ENCODE measurements around the gene ST14. TPM values are rescaled to one million over a fixed set of nuclear protein-coding genes. Genes with fewer than 3 reads are reported as not detected.

Gene ST14
- total and polyA plus RNA-seq, 12 donors, result 0.17 to 41.0 (median 10.4) TPM

DNA sequence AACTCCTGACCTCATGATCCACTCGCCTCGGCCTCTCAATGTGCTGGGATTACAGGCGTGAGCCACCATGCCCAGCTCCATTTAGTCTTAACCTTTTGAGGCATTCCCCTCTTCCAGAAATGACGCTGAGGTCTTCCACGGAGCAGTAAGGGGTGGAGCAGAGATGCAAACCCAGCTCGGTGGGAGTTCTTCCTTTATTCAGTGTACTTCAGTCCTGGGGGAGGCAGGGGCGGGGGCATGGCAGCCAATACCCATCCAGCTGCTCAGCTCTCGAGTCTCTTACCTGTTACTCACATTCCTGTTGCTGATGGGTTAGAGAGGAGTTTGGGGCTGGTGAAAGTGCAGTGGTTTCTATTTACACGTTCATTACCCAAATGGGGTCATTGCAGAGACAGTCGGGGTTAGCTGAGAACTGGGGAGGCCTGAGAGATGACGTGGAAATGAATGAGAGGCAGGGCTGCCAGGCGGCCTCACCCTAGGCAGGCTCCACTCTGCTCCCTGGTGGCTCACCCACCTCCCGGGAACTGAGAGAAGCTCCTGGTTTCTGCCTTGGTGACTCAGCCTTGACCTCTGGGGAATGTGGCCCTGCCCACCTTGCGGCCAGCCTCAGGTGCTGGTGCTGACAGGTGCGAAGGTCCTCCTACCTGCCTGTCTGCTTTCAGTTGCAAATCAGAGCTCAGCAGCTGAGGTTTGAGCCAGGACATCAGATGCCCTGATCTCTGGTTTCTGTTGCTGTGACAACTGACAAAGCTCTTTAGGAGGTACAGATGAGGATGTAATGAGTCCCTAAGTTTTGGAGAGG, 13.4 kb upstream of the ST14 start:
- TF ChIP-seq POLR2A (IDR thresholded peaks at IDR 0.05), result no peak
- TF ChIP-seq, protein P1, sequence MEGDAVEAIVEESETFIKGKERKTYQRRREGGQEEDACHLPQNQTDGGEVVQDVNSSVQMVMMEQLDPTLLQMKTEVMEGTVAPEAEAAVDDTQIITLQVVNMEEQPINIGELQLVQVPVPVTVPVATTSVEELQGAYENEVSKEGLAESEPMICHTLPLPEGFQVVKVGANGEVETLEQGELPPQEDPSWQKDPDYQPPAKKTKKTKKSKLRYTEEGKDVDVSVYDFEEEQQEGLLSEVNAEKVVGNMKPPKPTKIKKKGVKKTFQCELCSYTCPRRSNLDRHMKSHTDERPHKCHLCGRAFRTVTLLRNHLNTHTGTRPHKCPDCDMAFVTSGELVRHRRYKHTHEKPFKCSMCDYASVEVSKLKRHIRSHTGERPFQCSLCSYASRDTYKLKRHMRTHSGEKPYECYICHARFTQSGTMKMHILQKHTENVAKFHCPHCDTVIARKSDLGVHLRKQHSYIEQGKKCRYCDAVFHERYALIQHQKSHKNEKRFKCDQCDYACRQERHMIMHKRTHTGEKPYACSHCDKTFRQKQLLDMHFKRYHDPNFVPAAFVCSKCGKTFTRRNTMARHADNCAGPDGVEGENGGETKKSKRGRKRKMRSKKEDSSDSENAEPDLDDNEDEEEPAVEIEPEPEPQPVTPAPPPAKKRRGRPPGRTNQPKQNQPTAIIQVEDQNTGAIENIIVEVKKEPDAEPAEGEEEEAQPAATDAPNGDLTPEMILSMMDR (IDR thresholded peaks at IDR 0.05), result peak in 2 of 6 experiments; percentile 13 to 15
- peaks cover 26 to 28% of the 10 kb centered on the region in 2 donors for H3K4me1 ChIP-seq (replicated peaks in 1 of 2)
- H3K27ac ChIP-seq, result peak overlapping the region in 3 of 5 donors; percentile 55 to 88 (median 58)
- peaks cover 0 to 21% of the 10 kb centered on the region in 2 donors for H3K36me3 ChIP-seq (replicated peaks in 1 of 2)
- no peak overlapping the region for H3K4me3 ChIP-seq
- peak in 5 of 7 donors; percentile 43 to 73 (median 52) for DNase-seq
- no peaks in the 10 kb centered on the region for H3K9me3 ChIP-seq (replicated peaks in 1 of 3)
- intact Hi-C loops (cut with DNase I), result no loop called here
- 66 to 77% (median 73%) methylated on average over 13 to 15 of the region's 15 CpGs for WGBS, 4 donors
- H3K27me3 ChIP-seq, result no peaks in the 10 kb centered on the region

DNA sequence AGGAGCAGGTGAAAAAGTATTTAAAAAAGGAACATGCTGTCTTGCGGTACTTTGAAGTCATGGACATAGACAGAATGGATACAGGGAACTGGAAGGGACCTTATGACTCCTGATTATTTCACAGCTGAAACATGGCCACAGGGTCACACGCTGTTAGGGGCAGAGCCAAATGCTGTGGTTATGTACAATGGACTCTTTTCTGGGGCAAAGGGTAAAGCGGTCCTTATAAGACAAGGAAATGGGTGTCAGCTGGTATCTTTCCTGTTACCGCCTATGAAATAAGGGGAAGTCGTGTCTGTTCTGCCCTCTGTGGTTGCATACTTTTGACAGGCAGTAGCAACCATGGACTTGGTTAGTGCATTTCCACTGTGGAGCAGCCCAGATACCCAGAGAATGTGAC, 12.8 kb upstream of the ST14 start:
- H3K27me3 ChIP-seq, result no peaks in the 10 kb centered on the region
- H3K27ac ChIP-seq, result peak overlapping the region in 3 of 5 donors; percentile 55 to 88 (median 58)
- H3K9me3 ChIP-seq (replicated peaks in 1 of 3), result no peaks in the 10 kb centered on the region
- intact Hi-C loops (cut with DNase I), result no loop called here
- H3K4me3 ChIP-seq, result no peak overlapping the region
- peaks cover 0 to 15% of the 10 kb centered on the region in 2 donors for H3K36me3 ChIP-seq (replicated peaks in 1 of 2)
- peaks cover 25 to 26% of the 10 kb centered on the region in 2 donors for H3K4me1 ChIP-seq (replicated peaks in 1 of 2)
- TF ChIP-seq POLR2A (IDR thresholded peaks at IDR 0.05), result no peak
- TF ChIP-seq, protein P1 (IDR thresholded peaks at IDR 0.05), result no peak
- peak in 5 of 7 donors; percentile 46 to 70 (median 52) for DNase-seq
- WGBS, 4 donors, result 54 to 77% (median 63%) methylated on average over 5 of the region's 5 CpGs

DNA sequence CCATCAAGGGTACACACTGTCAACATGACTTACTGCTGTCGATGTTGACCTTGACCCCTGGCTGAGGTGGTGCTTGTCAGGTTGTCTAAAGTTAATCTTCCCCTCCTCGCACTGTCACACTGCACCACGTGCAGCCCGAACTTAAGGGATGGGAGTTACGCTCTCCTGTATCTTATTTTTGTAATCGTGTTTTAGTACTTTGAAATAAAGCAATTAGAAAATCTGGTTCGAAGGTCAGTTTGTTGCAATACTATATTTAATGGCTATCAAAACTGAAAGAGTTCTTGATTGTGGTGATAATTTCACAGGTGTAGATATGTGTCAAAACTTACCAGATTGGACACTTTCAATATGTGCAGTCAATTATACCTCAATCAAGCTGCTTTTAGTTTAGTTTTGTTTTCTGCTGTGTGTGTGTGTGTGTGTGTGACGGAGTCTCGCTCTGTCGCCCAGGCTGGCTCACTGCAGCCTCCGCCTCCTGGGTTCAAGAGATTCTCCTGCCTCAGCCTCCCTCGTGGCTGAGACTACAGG, 10.7 kb upstream of the ST14 start:
- Histone ChIP-seq H3K27ac (no peak overlapping the region), H3K36me3 (replicated peaks in 1 of 2) (peaks cover 0 to 2% of the 10 kb centered on the region in 2 donors), H3K4me1 (replicated peaks in 1 of 2) (peaks cover 15 to 19% of the 10 kb centered on the region in 2 donors), H3K4me3 (no peak overlapping the region), H3K27me3 (no peaks in the 10 kb centered on the region), H3K9me3 (replicated peaks in 1 of 3) (no peaks in the 10 kb centered on the region)
- WGBS, 4 donors, result 90 to 94% (median 93%) methylated on average over 12 of the region's 12 CpGs
- intact Hi-C loops (cut with DNase I), result no loop called here
- TF ChIP-seq, protein P1 (IDR thresholded peaks at IDR 0.05), result no peak
- TF ChIP-seq POLR2A (IDR thresholded peaks at IDR 0.05), result no peak
- DNase-seq, result no peak

DNA sequence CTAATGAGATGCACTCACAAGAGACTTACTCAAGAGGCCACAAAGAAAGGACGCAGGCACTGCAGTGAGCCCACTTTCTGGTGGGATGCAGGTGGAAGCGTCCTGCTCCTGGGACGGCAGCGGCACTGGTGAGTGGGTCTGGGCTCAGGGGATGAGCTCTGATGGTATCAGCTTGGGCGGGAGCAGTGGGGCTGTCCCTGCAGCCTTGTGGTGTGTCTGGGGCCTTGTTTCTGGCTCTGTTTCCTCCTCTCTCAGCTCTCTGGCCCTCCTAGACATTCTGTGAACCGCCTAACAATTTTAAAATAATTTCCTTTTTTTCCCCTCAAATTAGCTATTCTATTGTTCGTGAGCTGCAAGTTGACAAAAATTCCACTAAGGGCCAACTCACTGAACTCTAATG, 8.8 kb upstream of the ST14 start:
- H3K9me3 ChIP-seq (replicated peaks in 1 of 3), result no peaks in the 10 kb centered on the region
- no peak overlapping the region for H3K4me3 ChIP-seq
- 90 to 98% (median 93%) methylated on average over 7 of the region's 7 CpGs for WGBS, 4 donors
- no peak overlapping the region for H3K27ac ChIP-seq
- H3K27me3 ChIP-seq, result no peaks in the 10 kb centered on the region
- intact Hi-C loops (cut with DNase I), result no loop called here
- DNase-seq, result no peak
- H3K4me1 ChIP-seq (replicated peaks in 1 of 2), result peaks cover 5 to 9% of the 10 kb centered on the region in 2 donors
- no peaks in the 10 kb centered on the region for H3K36me3 ChIP-seq (replicated peaks in 1 of 2)
- TF ChIP-seq POLR2A (IDR thresholded peaks at IDR 0.05), result no peak
- TF ChIP-seq, protein P1 (IDR thresholded peaks at IDR 0.05), result no peak

All from adrenal gland (tissue), 12 donors.